Tibial artery (tissue), 4 donors: Measurements from ENCODE around the gene PACS2.

Experiments used
- DNase-seq, 2 donors: peaks; one replicate each; pipeline ENCODE4 v3.0.0-alpha.2; 2019
- H3K27ac ChIP-seq, 2 donors: fragments of 200-600 bp; sonication (generic) in 1 of 2; 1 replicate in 1 of 2; 2 replicates in 1 of 2; pipeline ENCODE4 v1.5.1; 2018 to 2019; ENCODE audit warnings: mild to moderate bottlenecking in 1 of 2
- H3K27me3 ChIP-seq, 2 donors: fragments of 200-600 bp; sonication (generic) in 1 of 2; one replicate each; pipeline versions ENCODE4 v1.5.1 to v1.6.0; 2016 to 2019
- H3K36me3 ChIP-seq, 3 donors: fragments of 200-600 bp; sonication (generic) in 2 of 3; one replicate each; pipeline ENCODE4 v1.5.1; 2016 to 2019; ENCODE audit warnings: mild to moderate bottlenecking in 2 of 3
- H3K4me1 ChIP-seq, 4 donors: fragments of 200-600 bp; sonication (generic) in 2 of 4; 1 replicate in 3 of 4; 2 replicates in 1 of 4; pipeline ENCODE4 v1.5.1; 2016 to 2019
- H3K4me3 ChIP-seq, 2 donors: fragments of 200-600 bp; sonication (generic) in 1 of 2; 1 replicate in 1 of 2; 2 replicates in 1 of 2; pipeline ENCODE4 v1.5.1; 2018 to 2019; ENCODE audit warnings: mild to moderate bottlenecking in 2 of 2
- H3K9me3 ChIP-seq, 3 donors: fragments of 200-600 bp; sonication (generic) in 1 of 3; one replicate each; pipeline ENCODE4 v1.5.1; 2016 to 2019
- intact Hi-C: fragments of 100-400 bp; cut with DNase I; formaldehyde crosslinking; loops from one replicate; pipeline ENCODE4 v1.15.0; 2023; ENCODE audit warnings: low total_unique reads
- TF ChIP-seq, protein P1 (sequence below), 2 experiments: fragments of 200-600 bp in 1 of 2; fragments of 450-650 bp in 1 of 2; IDR thresholded peaks; one replicate each; pipeline ENCODE4 v1.5.1; 2017 to 2019; ENCODE audit warnings: antibody characterized with exemption in 2 of 2, mild to moderate bottlenecking in 1 of 2, moderate library complexity in 1 of 2

Gene PACS2

GRCh38 chr14:105366386-105367074 is 52.0 kb downstream of the PACS2 start:
- no peak overlapping the region for H3K27ac ChIP-seq
- TF ChIP-seq, protein P1, sequence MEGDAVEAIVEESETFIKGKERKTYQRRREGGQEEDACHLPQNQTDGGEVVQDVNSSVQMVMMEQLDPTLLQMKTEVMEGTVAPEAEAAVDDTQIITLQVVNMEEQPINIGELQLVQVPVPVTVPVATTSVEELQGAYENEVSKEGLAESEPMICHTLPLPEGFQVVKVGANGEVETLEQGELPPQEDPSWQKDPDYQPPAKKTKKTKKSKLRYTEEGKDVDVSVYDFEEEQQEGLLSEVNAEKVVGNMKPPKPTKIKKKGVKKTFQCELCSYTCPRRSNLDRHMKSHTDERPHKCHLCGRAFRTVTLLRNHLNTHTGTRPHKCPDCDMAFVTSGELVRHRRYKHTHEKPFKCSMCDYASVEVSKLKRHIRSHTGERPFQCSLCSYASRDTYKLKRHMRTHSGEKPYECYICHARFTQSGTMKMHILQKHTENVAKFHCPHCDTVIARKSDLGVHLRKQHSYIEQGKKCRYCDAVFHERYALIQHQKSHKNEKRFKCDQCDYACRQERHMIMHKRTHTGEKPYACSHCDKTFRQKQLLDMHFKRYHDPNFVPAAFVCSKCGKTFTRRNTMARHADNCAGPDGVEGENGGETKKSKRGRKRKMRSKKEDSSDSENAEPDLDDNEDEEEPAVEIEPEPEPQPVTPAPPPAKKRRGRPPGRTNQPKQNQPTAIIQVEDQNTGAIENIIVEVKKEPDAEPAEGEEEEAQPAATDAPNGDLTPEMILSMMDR (IDR thresholded peaks at IDR 0.05) = no peak
- no peaks in the 10 kb centered on the region for H3K27me3 ChIP-seq
- no peaks in the 10 kb centered on the region for H3K9me3 ChIP-seq
- intact Hi-C loops = loop anchor here (5.0 kb wide), 1 partner anchor 81 kb away; no protein-coding TSS in a partner anchor
- H3K36me3 ChIP-seq = peaks cover 18 to 40% (median 26%) of the 10 kb centered on the region in 3 donors
- H3K4me1 ChIP-seq = peaks cover 0 to 11% (median 3%) of the 10 kb centered on the region in 4 donors
- no peak overlapping the region for H3K4me3 ChIP-seq
- DNase-seq = no peak

- Histone ChIP-seq H3K9me3 (no peaks in the 10 kb centered on the region), H3K27ac (no peak overlapping the region), H3K36me3 (peaks cover 18 to 40% (median 26%) of the 10 kb centered on the region in 3 donors), H3K27me3 (no peaks in the 10 kb centered on the region), H3K4me3 (no peak overlapping the region), H3K4me1 (peaks cover 0 to 11% (median 3%) of the 10 kb centered on the region in 4 donors)
- intact Hi-C loops = loop anchor here (5.0 kb wide), 1 partner anchor 80 kb away; no protein-coding TSS in a partner anchor
- DNase-seq = no peak
- TF ChIP-seq, protein P1 (IDR thresholded peaks at IDR 0.05) = no peak
Observed at GRCh38 chr14:105367116-105368031, 52.8 kb downstream of the PACS2 start.

- intact Hi-C loops = loop anchor here (5.0 kb wide), 1 partner anchor 79 kb away; no protein-coding TSS in a partner anchor
- H3K36me3 ChIP-seq = peaks cover 18 to 40% (median 26%) of the 10 kb centered on the region in 3 donors
- H3K27ac ChIP-seq = no peak overlapping the region
- TF ChIP-seq, protein P1 (IDR thresholded peaks at IDR 0.05) = no peak
- no peak for DNase-seq
- H3K4me1 ChIP-seq = peaks cover 0 to 11% (median 3%) of the 10 kb centered on the region in 4 donors
- H3K27me3 ChIP-seq = no peaks in the 10 kb centered on the region
- H3K4me3 ChIP-seq = no peak overlapping the region
- no peaks in the 10 kb centered on the region for H3K9me3 ChIP-seq
Observed at GRCh38 chr14:105368032-105368417, 53.5 kb downstream of the PACS2 start.

- Histone ChIP-seq H3K4me3 (no peak overlapping the region), H3K9me3 (no peaks in the 10 kb centered on the region), H3K36me3 (peaks cover 18 to 40% (median 26%) of the 10 kb centered on the region in 3 donors), H3K4me1 (peaks cover 0 to 11% (median 3%) of the 10 kb centered on the region in 4 donors), H3K27me3 (no peaks in the 10 kb centered on the region), H3K27ac (no peak overlapping the region)
- DNase-seq = no peak
- TF ChIP-seq, protein P1 (IDR thresholded peaks at IDR 0.05) = no peak
- intact Hi-C loops = loop anchor here (5.0 kb wide), 1 partner anchor 79 kb away; no protein-coding TSS in a partner anchor
Observed at GRCh38 chr14:105368426-105368825, 53.9 kb downstream of the PACS2 start.

DNA sequence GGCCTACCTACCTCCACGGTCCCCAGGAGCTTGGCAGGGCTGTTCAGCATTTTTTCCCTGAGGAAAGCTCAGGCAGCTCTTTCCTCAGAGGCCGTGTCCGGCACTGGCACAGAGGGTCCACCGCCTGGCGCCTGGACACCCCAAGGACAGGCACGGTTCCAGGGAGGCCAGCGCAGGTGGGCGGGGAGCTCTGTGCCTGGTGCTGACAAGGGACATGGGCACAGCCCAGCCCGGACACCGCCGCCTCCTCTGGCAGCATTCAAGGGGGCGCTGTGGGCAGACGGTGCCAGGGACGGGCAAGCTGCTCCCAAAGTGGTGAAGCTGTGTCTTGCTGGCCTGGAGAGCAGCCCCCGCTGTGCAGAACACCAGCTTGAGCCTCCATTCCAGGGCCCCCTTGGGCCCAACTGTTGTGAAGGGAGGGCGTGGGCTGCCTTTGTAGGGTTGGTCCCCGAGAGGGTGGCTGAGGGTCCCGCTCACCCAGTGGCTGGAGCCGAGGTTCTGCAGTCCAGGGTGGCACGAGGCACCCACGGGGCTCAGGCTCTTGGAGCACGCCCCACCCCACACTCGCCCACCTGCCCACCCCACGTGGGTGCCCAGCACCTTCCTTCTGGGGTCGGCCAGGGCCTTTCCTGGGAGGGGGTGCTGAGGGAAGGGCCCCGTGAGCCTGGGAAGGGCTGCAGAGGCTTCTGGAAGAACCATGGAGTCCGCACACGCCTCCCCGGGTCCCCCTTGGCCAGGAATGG is 54.5 kb downstream of the PACS2 start:
- H3K4me1 ChIP-seq = peaks cover 0 to 9% (median 1%) of the 10 kb centered on the region in 4 donors
- no peak overlapping the region for H3K4me3 ChIP-seq
- no peak overlapping the region for H3K27ac ChIP-seq
- H3K9me3 ChIP-seq = no peaks in the 10 kb centered on the region
- H3K36me3 ChIP-seq = peaks cover 18 to 40% (median 26%) of the 10 kb centered on the region in 3 donors
- TF ChIP-seq, protein P1 (IDR thresholded peaks at IDR 0.05) = no peak
- no peak for DNase-seq
- intact Hi-C loops = loop anchor here (5.0 kb wide), 1 partner anchor 78 kb away; no protein-coding TSS in a partner anchor
- H3K27me3 ChIP-seq = no peaks in the 10 kb centered on the region
